Testis (tissue), 3 donors: Measurements from ENCODE around the gene PSMD9. TPM values are rescaled to one million over a fixed set of nuclear protein-coding genes. Genes with fewer than 3 reads are reported as not detected.
"Not testable (repeated sequence)": the region's sequence is repeated elsewhere in the genome, so short reads cannot be mapped to it uniquely, and the experiment has no call there.

Experiments used
- DNase-seq: peaks from one replicate; pipeline ENCODE4 v3.0.0-alpha.2; 2019
- H3K27ac ChIP-seq, 2 donors: fragments of 200-600 bp; sonication (generic); one replicate each; pipeline ENCODE4 v1.5.1; 2019
- H3K27me3 ChIP-seq: fragments of 200-600 bp; sonication (generic); one replicate; pipeline ENCODE4 v1.5.1; 2019
- H3K36me3 ChIP-seq: fragments of 200-600 bp; sonication (generic); one replicate; pipeline ENCODE4 v1.5.1; 2017; ENCODE audit warnings: low read depth; ENCODE audit errors: missing control alignments
- H3K4me1 ChIP-seq: fragments of 200-600 bp; sonication (generic); one replicate; pipeline ENCODE4 v1.5.1; 2019
- H3K4me3 ChIP-seq, 2 donors: fragments of 200-600 bp; sonication (generic); one replicate each; pipeline ENCODE4 v1.5.1; 2017 to 2019
- H3K9me3 ChIP-seq: fragments of 200-600 bp; sonication (generic); one replicate; pipeline ENCODE4 v1.5.1; 2017
- POLR2A ChIP-seq: fragments of 450-650 bp; IDR thresholded peaks from one replicate; pipeline ENCODE4 v1.6.1; 2017; ENCODE audit warnings: antibody characterized with exemption, mild to moderate bottlenecking, moderate library complexity
- WGBS, 2 donors: methylation state at CpG; one replicate each; pipeline ENCODE4 v1.1.5; 2018; 5-methylcytosine and 5-hydroxymethylcytosine counted together
- intact Hi-C: fragments of 100-400 bp; cut with DNase I; formaldehyde crosslinking; loops from one replicate; pipeline ENCODE4 v1.15.1; 2023; ENCODE audit warnings: low total_unique reads
- polyA plus RNA-seq: library from polyadenylated mRNA; stranded (reverse); fragments of 350-450 nt; fragmentation: Illumina TruSeq; extraction: RNeasy Lipid Tissue Mini Kit (QIAGEN cat#74804); gene quantifications from one replicate; pipeline ENCODE4 v1.2.3, GENCODE V29; 2014; ENCODE audit warnings: low read depth, low replicate concordance; ENCODE audit not compliant: insufficient read depth
- total RNA-seq, 2 donors: library from RNA; depleted of rRNA; stranded (reverse); fragments of >200 nt; gene quantifications; one replicate each; pipeline ENCODE4 v1.2.3, GENCODE V29; 2016
- TF ChIP-seq, protein P1 (sequence below), 3 experiments: fragments of 450-650 bp in 2 of 3; fragments of 200-600 bp in 1 of 3; sonication (generic) in 1 of 3; IDR thresholded peaks; one replicate each; pipeline ENCODE4 v1.5.1; 2016 to 2019; ENCODE audit warnings: antibody characterized with exemption in 3 of 3, mild to moderate bottlenecking in 2 of 3, moderate library complexity in 1 of 3

PSMD9 gene
- total and polyA plus RNA-seq, 3 donors from 2014 or later, result 51.3 to 80.9 (median 60.7) TPM

DNA sequence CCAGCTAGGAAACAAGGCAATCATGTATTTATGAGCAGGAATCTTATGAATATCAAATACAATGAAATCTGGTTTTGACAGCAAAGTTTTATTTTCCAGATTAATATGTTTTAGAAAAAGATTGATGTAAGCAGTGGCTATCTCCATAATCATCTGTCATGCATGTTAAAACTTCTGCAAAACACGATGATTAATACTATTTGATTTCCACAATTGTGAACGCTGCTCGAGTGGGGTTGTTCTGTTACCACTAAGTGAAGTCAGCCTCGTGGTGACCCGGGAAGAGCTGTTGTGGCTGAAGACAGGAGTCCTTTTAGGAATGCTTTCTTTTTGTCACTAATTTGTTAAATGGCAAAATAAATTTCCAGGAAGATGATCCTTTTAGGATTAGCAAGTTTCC, 39.2 kb downstream of the PSMD9 start:
- H3K9me3 ChIP-seq, result no peaks in the 10 kb centered on the region
- WGBS, 2 donors, result 68 to 78% methylated on average over 5 of the region's 5 CpGs
- H3K36me3 ChIP-seq, result no peaks in the 10 kb centered on the region
- peaks cover 7% of the 10 kb centered on the region for H3K4me1 ChIP-seq
- no peak overlapping the region for H3K4me3 ChIP-seq
- H3K27me3 ChIP-seq, result no peaks in the 10 kb centered on the region
- intact Hi-C loops, result loop anchor here (10.0 kb wide), 1 partner anchor 97 kb away; the partner anchor contains the start of gene BCL7A
- TF ChIP-seq, protein P1, sequence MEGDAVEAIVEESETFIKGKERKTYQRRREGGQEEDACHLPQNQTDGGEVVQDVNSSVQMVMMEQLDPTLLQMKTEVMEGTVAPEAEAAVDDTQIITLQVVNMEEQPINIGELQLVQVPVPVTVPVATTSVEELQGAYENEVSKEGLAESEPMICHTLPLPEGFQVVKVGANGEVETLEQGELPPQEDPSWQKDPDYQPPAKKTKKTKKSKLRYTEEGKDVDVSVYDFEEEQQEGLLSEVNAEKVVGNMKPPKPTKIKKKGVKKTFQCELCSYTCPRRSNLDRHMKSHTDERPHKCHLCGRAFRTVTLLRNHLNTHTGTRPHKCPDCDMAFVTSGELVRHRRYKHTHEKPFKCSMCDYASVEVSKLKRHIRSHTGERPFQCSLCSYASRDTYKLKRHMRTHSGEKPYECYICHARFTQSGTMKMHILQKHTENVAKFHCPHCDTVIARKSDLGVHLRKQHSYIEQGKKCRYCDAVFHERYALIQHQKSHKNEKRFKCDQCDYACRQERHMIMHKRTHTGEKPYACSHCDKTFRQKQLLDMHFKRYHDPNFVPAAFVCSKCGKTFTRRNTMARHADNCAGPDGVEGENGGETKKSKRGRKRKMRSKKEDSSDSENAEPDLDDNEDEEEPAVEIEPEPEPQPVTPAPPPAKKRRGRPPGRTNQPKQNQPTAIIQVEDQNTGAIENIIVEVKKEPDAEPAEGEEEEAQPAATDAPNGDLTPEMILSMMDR (IDR thresholded peaks at IDR 0.05), result no peak
- TF ChIP-seq POLR2A, result no peak
- H3K27ac ChIP-seq, result no peak overlapping the region
- DNase-seq, result no peak

DNA sequence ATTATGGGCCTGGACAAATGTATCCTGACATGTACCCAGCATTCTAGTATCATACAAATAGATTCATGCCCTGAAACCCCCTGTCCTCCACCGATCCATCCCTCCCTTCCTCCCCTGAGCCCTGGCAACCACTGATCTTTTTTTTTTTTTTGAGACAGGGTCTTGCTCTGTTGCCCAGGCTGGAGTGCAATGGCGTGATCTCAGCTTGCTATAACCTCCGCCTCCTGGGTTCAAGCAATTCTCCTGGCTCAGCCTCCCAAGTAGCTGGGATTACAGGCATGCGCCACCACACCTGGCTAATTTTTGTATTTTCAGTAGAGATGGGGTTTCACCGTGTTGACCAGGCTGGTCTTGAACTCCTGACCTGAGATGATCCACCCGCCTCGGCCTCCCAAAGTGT, 41.0 kb downstream of the PSMD9 start:
- intact Hi-C loops, result loop anchor here (10.0 kb wide), 1 partner anchor 95 kb away; the partner anchor contains the start of gene BCL7A
- not testable (repeated sequence) for DNase-seq, H3K36me3 ChIP-seq, H3K27me3 ChIP-seq, H3K4me1 ChIP-seq, H3K9me3 ChIP-seq, H3K4me3 ChIP-seq, H3K27ac ChIP-seq
- 96 to 99% methylated on average over 7 of the region's 7 CpGs for WGBS, 2 donors

DNA sequence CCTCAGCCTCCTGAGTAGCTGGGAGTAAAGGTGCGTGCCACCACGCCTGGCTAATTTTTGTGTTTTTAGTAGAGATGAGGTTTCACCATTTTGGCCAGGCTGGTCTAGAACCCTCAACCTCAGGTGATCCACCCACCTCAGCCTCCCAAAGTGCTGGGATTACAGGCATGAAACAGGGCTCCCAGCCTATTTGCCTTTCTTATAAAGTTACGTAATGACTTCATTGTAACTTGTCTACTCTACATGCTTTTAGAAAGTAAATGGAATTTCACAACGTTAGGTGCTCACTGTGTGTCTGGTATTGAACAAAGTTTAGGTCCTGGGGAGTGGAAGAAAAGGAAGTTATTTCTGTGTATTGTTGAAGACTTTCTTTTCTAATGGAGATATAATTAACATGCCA, 42.3 kb downstream of the PSMD9 start:
- Histone ChIP-seq H3K27ac (peak overlapping the region in 1 of 2 donors; percentile 78), H3K9me3 (no peaks in the 10 kb centered on the region), H3K4me3 (no peak overlapping the region), H3K36me3 (no peaks in the 10 kb centered on the region), H3K27me3 (no peaks in the 10 kb centered on the region), H3K4me1 (no peaks in the 10 kb centered on the region)
- WGBS, 2 donors, result 83 to 85% methylated on average over 4 of the region's 4 CpGs
- intact Hi-C loops, result no loop called here
- no peak for TF ChIP-seq POLR2A
- no peak for DNase-seq

- H3K27ac ChIP-seq, result peak overlapping the region; percentile 9 to 78
- H3K9me3 ChIP-seq, result no peaks in the 10 kb centered on the region
- no peak overlapping the region for H3K4me3 ChIP-seq
- no peaks in the 10 kb centered on the region for H3K36me3 ChIP-seq
- WGBS, 2 donors, result 84 to 89% methylated on average over 3 of the region's 3 CpGs
- H3K27me3 ChIP-seq, result no peaks in the 10 kb centered on the region
- no peaks in the 10 kb centered on the region for H3K4me1 ChIP-seq
- TF ChIP-seq, protein P1 (IDR thresholded peaks at IDR 0.05), result no peak
- TF ChIP-seq POLR2A, result no peak
- intact Hi-C loops, result no loop called here
- DNase-seq, result no peak
Measured at GRCh38 chr12:121932176-121932536, 43.6 kb downstream of the PSMD9 start.

- Histone ChIP-seq H3K27ac (no peak overlapping the region), H3K4me3 (no peak overlapping the region), H3K4me1 (no peaks in the 10 kb centered on the region), H3K36me3 (no peaks in the 10 kb centered on the region), H3K9me3 (no peaks in the 10 kb centered on the region), H3K27me3 (no peaks in the 10 kb centered on the region)
- 78 to 83% methylated on average over 4 of the region's 4 CpGs for WGBS, 2 donors
- intact Hi-C loops, result no loop called here
- TF ChIP-seq, protein P1 (IDR thresholded peaks at IDR 0.05), result no peak
- TF ChIP-seq POLR2A, result no peak
- DNase-seq, result no peak
Measured at GRCh38 chr12:121932914-121933521, 44.4 kb downstream of the PSMD9 start.
